Liver (tissue), 3 donors: Measurements from ENCODE around the gene DYNC2LI1.

Experiments used
- FOXA1 ChIP-seq: IDR thresholded peaks from 2 replicates; pipeline ENCODE4 v1.6.1; 2016; ENCODE audit warnings: antibody characterized with exemption
- JUND ChIP-seq, 2 donors: IDR thresholded peaks; 2 replicates each; pipeline ENCODE4 v1.6.1; 2016; ENCODE audit warnings: antibody characterized with exemption in 2 of 2
- MAX ChIP-seq: IDR thresholded peaks from 2 replicates; pipeline ENCODE4 v1.6.1; 2016; ENCODE audit warnings: antibody characterized with exemption
- TAF1 ChIP-seq: conservative IDR thresholded peaks from 2 replicates; pipeline ENCODE4 v1.6.1; 2016; ENCODE audit warnings: antibody characterized with exemption, mild to moderate bottlenecking
- TF ChIP-seq, protein P1 (sequence below): fragments of 150-350 bp; IDR thresholded peaks from 2 replicates; pipeline ENCODE4 v1.5.1; 2017; ENCODE audit warnings: improper control_type of control experiment, low read depth, low read length; ENCODE audit not compliant: missing input control
- donor health status: healthy.
- donor health status: healthy.

DNA sequence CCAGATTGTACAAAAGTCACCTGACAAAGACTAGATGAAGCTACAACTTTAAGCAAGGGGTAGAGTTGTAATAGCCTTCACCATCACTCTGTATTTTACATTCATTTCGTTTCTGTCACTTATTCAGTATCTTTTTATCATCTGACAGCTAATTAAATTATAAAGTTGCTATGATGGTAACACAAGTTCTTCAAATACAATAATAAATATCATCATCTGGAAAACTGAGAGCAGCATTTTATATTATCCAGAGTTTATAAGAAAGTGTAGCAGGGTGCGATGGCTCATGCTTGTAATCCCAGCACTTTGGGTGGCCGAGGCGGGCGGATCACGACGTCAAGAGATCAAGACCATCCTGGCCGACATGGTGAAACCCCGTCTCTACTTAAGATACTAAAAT is 21.1 kb downstream of the DYNC2LI1 start:
- TF ChIP-seq, protein P1, sequence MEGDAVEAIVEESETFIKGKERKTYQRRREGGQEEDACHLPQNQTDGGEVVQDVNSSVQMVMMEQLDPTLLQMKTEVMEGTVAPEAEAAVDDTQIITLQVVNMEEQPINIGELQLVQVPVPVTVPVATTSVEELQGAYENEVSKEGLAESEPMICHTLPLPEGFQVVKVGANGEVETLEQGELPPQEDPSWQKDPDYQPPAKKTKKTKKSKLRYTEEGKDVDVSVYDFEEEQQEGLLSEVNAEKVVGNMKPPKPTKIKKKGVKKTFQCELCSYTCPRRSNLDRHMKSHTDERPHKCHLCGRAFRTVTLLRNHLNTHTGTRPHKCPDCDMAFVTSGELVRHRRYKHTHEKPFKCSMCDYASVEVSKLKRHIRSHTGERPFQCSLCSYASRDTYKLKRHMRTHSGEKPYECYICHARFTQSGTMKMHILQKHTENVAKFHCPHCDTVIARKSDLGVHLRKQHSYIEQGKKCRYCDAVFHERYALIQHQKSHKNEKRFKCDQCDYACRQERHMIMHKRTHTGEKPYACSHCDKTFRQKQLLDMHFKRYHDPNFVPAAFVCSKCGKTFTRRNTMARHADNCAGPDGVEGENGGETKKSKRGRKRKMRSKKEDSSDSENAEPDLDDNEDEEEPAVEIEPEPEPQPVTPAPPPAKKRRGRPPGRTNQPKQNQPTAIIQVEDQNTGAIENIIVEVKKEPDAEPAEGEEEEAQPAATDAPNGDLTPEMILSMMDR: no peak
- TF ChIP-seq JUND (IDR thresholded peaks at IDR 0.05) (no peak), FOXA1 (no peak), MAX (no peak), TAF1 (no peak)
